T-cell (primary cell): ENCODE data around the gene SH3PXD2B. TPM values are rescaled to one million over a fixed set of nuclear protein-coding genes. Genes with fewer than 3 reads are reported as not detected.

Experiments
- ATAC-seq, 4 experiments: fragments of 200-7000 bp in 3 of 4; fragments of 150-1000 bp in 1 of 4; cut with Tn5 transposase; replicated peaks in 1 of 4; 1 replicate in 3 of 4; 2 replicates in 1 of 4; pipeline ENCODE4 v1.10.0; 2021; ENCODE audit warnings: moderate library complexity in 3 of 4, mild to moderate bottlenecking in 2 of 4, moderate number of reproducible peaks in 1 of 4
- CTCF ChIA-PET, 2 donors: fragments of 300-600 bp; sonication (Branson Sonifier 250); formaldehyde crosslinking; loops; one replicate each; lab custom pipeline; 2022; ENCODE audit warnings: antibody characterized with exemption in 2 of 2; lab: Charles Lee
- POLR2A ChIA-PET, 2 donors: fragments of 300-600 bp; sonication (Branson Sonifier 250); formaldehyde crosslinking; loops; one replicate each; lab custom pipeline; 2022; ENCODE audit warnings: antibody characterized with exemption in 2 of 2; lab: Charles Lee
- DNase-seq, 35 experiments: peaks; one replicate each; pipeline versions ENCODE4 v3.0.0 to v3.0.0-alpha.2; 2013 to 2023
- H3K27ac ChIP-seq: one replicate; pipeline ENCODE4 v1.5.1; 2013; ENCODE audit warnings: low read length
- H3K27me3 ChIP-seq, 2 experiments: replicated peaks in 1 of 2; 1 replicate in 1 of 2; 2 replicates in 1 of 2; pipeline versions ENCODE4 v1.6.1 to v1.7.0; 2013; ENCODE audit warnings: low read length in 1 of 2, mixed read lengths in 1 of 2; ENCODE audit not compliant: control insufficient read depth in 2 of 2, insufficient read depth in 2 of 2; ENCODE audit errors: extremely low read depth in 1 of 2
- H3K36me3 ChIP-seq, 2 donors: 1 replicate in 1 of 2; 2 replicates in 1 of 2; pipeline versions ENCODE4 v1.6.1 to v1.7.0; 2013; ENCODE audit warnings: low read length in 1 of 2; ENCODE audit not compliant: control insufficient read depth in 2 of 2, insufficient read depth in 1 of 2; ENCODE audit errors: extremely low read depth in 1 of 2
- H3K4me1 ChIP-seq, 2 experiments: 1 replicate in 1 of 2; 2 replicates in 1 of 2; pipeline versions ENCODE4 v1.6.1 to v1.7.0; 2013; ENCODE audit warnings: low read length in 2 of 2, mixed read lengths in 1 of 2; ENCODE audit not compliant: insufficient read depth in 2 of 2, control insufficient read depth in 1 of 2; ENCODE audit errors: extremely low read depth in 1 of 2
- H3K4me3 ChIP-seq, 2 donors: 1 replicate in 1 of 2; 2 replicates in 1 of 2; pipeline versions ENCODE4 v1.5.1 to v1.7.0; 2013; ENCODE audit warnings: mild to moderate bottlenecking in 2 of 2, low read length in 1 of 2, moderate library complexity in 1 of 2; ENCODE audit not compliant: control insufficient read depth in 1 of 2; ENCODE audit errors: extremely low read depth in 1 of 2
- H3K9me3 ChIP-seq: 2 replicates; pipeline ENCODE4 v1.7.0; 2013
- H3K27ac Mint-ChIP-seq, 2 donors: one replicate each; pipeline ENCODE4 v1.8.0; 2020 to 2021; ENCODE audit warnings: mild to moderate bottlenecking in 2 of 2, mixed read lengths in 2 of 2
- H3K27me3 Mint-ChIP-seq, 2 donors: one replicate each; pipeline ENCODE4 v1.8.0; 2021 to 2022; ENCODE audit warnings: mixed read lengths in 2 of 2
- H3K36me3 Mint-ChIP-seq: one replicate; pipeline ENCODE4 v1.8.0; 2021; ENCODE audit warnings: mixed read lengths
- H3K4me1 Mint-ChIP-seq, 3 donors: one replicate each; pipeline ENCODE4 v1.8.0; 2020 to 2022; ENCODE audit warnings: mixed read lengths in 3 of 3, mild to moderate bottlenecking in 1 of 3
- H3K4me3 Mint-ChIP-seq, 3 donors: one replicate each; pipeline ENCODE4 v1.8.0; 2020 to 2022; ENCODE audit warnings: mild to moderate bottlenecking in 3 of 3, mixed read lengths in 3 of 3, moderate library complexity in 3 of 3
- H3K9me3 Mint-ChIP-seq, 3 donors: one replicate each; pipeline ENCODE4 v1.8.0; 2020 to 2022; ENCODE audit warnings: mixed read lengths in 3 of 3
- WGBS: methylation state at CpG from one replicate; pipeline ENCODE4 v1.1.5; 2013; ENCODE audit warnings: missing lambda C conversion rate; ENCODE audit not compliant: insufficient coverage; 5-methylcytosine and 5-hydroxymethylcytosine counted together
- total RNA-seq, 35 experiments: library from RNA in 6 of 35; stranded (reverse) in 6 of 35; fragments of 120-200 nt in 1 of 35; gene quantifications; one replicate each; pipeline versions ENCODE4 v1.2.1 to v1.2.4 and lab custom pipeline; 2013 to 2026

The SH3PXD2B gene
- total RNA-seq, 5 donors from 2014 or later (not counting 1 experiment from before 2014, with no cell fraction given): 0.15 to 0.69 (median 0.38) TPM

DNA sequence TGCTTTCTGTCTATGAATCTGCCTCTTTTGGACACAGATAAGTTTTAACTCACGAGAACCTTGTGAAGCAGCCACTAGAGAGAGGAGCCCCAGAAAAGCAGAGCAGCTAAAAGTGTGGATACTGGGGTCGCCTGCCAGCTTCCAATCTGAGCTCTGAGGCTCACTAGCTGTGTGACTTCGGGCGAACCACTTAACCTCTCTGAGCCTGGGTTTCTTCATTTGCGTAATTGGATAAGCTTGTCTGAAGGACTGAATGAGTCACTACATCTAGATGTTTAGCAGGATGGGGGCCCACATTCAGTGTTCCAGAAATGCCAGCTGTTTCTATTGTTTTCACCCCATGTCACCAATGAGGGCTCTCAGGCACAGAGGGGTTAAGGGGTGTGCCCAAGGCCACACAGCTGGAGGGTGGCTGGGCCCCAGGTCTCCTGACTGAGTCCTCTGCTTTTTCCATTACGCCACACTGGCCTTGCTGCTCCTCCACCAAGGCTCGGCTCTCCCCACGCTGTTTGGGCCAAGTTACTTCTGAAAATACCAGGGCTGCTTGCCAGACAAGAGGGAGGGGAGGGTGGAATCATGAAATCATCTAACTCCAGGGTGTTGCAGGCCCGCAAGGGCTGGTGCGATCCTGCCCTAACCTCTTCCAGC, 36.2 kb downstream of the SH3PXD2B start:
- ATAC-seq (no peak), DNase-seq (no peak)
- CTCF ChIA-PET: no interaction called here
- Mint-ChIP-seq H3K9me3 (no peaks in the 10 kb centered on the region), H3K27ac (no peak overlapping the region), H3K4me1 (peaks cover 0 to 2% (median 0%) of the 10 kb centered on the region in 3 donors), H3K4me3 (no peak overlapping the region), H3K27me3 (peaks cover 0 to 8% of the 10 kb centered on the region in 2 donors), H3K36me3 (no peaks in the 10 kb centered on the region)
- Histone ChIP-seq H3K27me3 (peaks cover 0 to 34% of the 10 kb centered on the region in 2 experiments), H3K4me3 (no peak overlapping the region), H3K27ac (no peak overlapping the region), H3K36me3 (no peaks in the 10 kb centered on the region), H3K9me3 (no peaks in the 10 kb centered on the region), H3K4me1 (no peaks in the 10 kb centered on the region)
- POLR2A ChIA-PET: no interaction called here
- WGBS: 83% methylated on average over 8 of the region's 10 CpGs

DNA sequence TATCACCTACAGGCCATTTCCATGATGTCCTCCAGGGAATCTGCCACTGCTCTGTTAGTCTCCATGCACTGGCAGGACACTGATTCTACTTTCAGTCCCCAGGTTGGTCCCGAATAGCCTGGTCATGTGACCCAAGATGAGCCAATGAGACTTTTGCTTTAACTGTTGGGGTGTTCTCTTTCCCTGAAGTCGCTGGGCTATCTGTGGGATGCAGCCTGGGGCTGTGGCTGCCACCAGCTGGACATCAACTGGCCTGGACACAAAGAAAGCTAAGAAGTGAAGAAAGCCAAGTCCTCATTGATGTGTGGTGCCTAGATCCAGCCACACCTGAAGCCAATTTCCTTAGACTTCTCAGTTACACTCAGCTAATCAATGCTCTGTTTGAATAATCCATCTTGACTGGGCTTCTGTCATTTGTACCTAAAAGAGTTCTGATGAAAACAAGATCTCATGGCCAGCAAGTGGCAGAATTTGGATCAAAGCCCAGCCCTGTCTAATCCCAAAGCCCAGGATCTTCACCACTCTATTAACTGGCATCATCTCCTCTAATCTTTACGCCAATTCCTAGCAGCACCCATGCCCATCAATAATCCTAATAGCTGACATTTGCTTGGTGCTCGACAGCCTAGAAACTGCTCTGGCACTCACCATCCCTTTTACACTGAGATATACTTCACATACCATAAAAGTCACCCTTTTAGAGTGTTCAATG, 37.0 kb downstream of the SH3PXD2B start:
- DNase-seq (no peak), ATAC-seq (no peak)
- Histone ChIP-seq H3K36me3 (no peaks in the 10 kb centered on the region), H3K4me1 (no peaks in the 10 kb centered on the region), H3K27ac (no peak overlapping the region), H3K9me3 (no peaks in the 10 kb centered on the region), H3K27me3 (peaks cover 0 to 33% of the 10 kb centered on the region in 2 experiments), H3K4me3 (no peak overlapping the region)
- H3K27ac Mint-ChIP-seq: no peak overlapping the region
- no peaks in the 10 kb centered on the region for H3K9me3 Mint-ChIP-seq
- peaks cover 0 to 13% of the 10 kb centered on the region in 2 donors for H3K27me3 Mint-ChIP-seq
- no peak overlapping the region for H3K4me3 Mint-ChIP-seq
- H3K36me3 Mint-ChIP-seq: no peaks in the 10 kb centered on the region
- WGBS: 78% methylated on average over 3 of the region's 4 CpGs
- peaks cover 0 to 4% (median 0%) of the 10 kb centered on the region in 3 donors for H3K4me1 Mint-ChIP-seq
- POLR2A ChIA-PET: no interaction called here
- CTCF ChIA-PET: no interaction called here

DNA sequence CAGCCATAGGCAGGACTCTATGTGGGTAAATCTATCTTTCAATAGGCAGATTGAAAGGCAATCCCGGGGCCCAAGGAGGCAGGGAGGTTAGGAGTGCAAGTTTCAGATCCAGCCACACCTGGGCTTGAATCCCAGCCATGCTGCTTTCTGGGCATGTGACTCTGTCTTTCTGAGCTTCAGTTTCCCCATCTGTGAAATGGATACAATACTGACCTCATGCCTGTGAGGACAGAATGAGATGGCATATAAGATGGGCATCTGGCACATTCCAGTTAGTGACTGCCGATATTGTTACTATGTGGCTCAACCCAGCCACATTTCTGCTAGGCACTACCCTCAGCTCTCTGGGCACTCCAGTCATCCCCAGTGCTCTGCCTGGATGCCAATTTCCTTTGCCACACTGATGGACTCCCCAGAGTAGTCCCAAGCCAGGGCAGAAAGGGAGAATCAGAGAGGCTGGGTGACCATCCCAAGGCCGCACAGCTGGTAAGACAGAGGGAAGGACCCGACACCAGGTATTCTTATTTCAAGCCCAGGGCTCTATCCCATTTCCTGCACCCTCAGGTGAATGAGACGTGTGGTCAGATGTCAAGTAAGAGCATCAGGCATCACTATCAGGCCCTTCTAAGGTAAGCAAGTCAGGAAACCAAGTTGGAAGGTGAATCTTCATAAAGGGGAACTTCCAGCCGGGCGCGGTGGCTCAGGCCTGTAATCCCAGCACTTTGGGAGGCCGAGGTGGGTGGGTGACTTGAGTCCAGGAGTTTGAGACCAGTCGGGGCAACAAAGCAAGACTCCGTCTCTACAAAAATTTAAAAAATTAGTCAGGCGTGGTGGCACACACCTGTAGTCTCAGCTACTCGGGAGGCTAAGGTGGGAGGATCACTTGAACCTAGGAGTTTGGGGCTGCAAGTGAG, 38.7 kb downstream of the SH3PXD2B start:
- H3K27me3 Mint-ChIP-seq: peaks cover 0 to 13% of the 10 kb centered on the region in 2 donors
- WGBS: 92% methylated on average over 6 of the region's 13 CpGs
- CTCF ChIA-PET: no interaction called here

GRCh38 chr5:172414531-172415361, 39.6 kb downstream of the SH3PXD2B start:
- Histone ChIP-seq H3K4me3 (no peak overlapping the region), H3K27me3 (peaks cover 0 to 34% of the 10 kb centered on the region in 2 experiments), H3K9me3 (no peaks in the 10 kb centered on the region), H3K4me1 (no peaks in the 10 kb centered on the region), H3K27ac (no peak overlapping the region), H3K36me3 (no peaks in the 10 kb centered on the region)
- DNase-seq (no peak), ATAC-seq (no peak)
- ChIA-PET CTCF (no interaction called here), POLR2A (no interaction called here)
- Mint-ChIP-seq H3K4me1 (peaks cover 0 to 2% (median 0%) of the 10 kb centered on the region in 3 donors), H3K27ac (no peak overlapping the region), H3K9me3 (no peaks in the 10 kb centered on the region), H3K4me3 (no peak overlapping the region), H3K27me3 (peaks cover 0 to 18% of the 10 kb centered on the region in 2 donors), H3K36me3 (no peaks in the 10 kb centered on the region)
- 86% methylated on average over 13 of the region's 13 CpGs for WGBS

More for the DNA sequence above, 38.7 kb downstream of the SH3PXD2B start:
- H3K36me3 ChIP-seq: no peaks in the 10 kb centered on the region
- Mint-ChIP-seq H3K27ac (no peak overlapping the region), H3K36me3 (no peaks in the 10 kb centered on the region), H3K4me1 (peaks cover 0 to 4% (median 0%) of the 10 kb centered on the region in 3 donors), H3K4me3 (no peak overlapping the region), H3K9me3 (no peaks in the 10 kb centered on the region)
- H3K4me3 ChIP-seq: no peak overlapping the region
- peaks cover 0 to 33% of the 10 kb centered on the region in 2 experiments for H3K27me3 ChIP-seq
- DNase-seq: no peak
- ATAC-seq: no peak
- POLR2A ChIA-PET: no interaction called here
- no peaks in the 10 kb centered on the region for H3K4me1 ChIP-seq
- no peak overlapping the region for H3K27ac ChIP-seq
- no peaks in the 10 kb centered on the region for H3K9me3 ChIP-seq

- H3K36me3 ChIP-seq: no peaks in the 10 kb centered on the region
- POLR2A ChIA-PET: no interaction called here
- H3K4me1 ChIP-seq: no peaks in the 10 kb centered on the region
- H3K4me3 Mint-ChIP-seq: no peak overlapping the region
- no peak for ATAC-seq
- H3K4me3 ChIP-seq: no peak overlapping the region
- DNase-seq: no peak
- no peak overlapping the region for H3K27ac Mint-ChIP-seq
- 20% methylated on average over 1 of the region's 4 CpGs for WGBS
- peaks cover 0 to 2% (median 0%) of the 10 kb centered on the region in 3 donors for H3K4me1 Mint-ChIP-seq
- no peaks in the 10 kb centered on the region for H3K9me3 Mint-ChIP-seq
- peaks cover 0 to 26% of the 10 kb centered on the region in 2 experiments for H3K27me3 ChIP-seq
- no peaks in the 10 kb centered on the region for H3K36me3 Mint-ChIP-seq
- H3K9me3 ChIP-seq: no peaks in the 10 kb centered on the region
- CTCF ChIA-PET: no interaction called here
- H3K27me3 Mint-ChIP-seq: peaks cover 0 to 21% of the 10 kb centered on the region in 2 donors
- H3K27ac ChIP-seq: no peak overlapping the region
Observed at GRCh38 chr5:172413601-172414171, 40.6 kb downstream of the SH3PXD2B start.
